Stimulated activated naive B cell treated with anti-CD40 and anti-IgM and Interleukin-4, amounts not matched to agents 10 μg/mL and 1 μg/mL and 100 μg/mL, for 72 hours (primary cell): ENCODE data around the gene ATP1A4.

Experiments used
- ATAC-seq, 2 donors: fragments of 150-1000 bp; cut with Tn5 transposase; replicated peaks; 2 replicates each; pipeline ENCODE4 v1.10.0; 2021; ENCODE audit warnings: moderate library complexity in 1 of 2
- DNase-seq: peaks from one replicate; pipeline ENCODE4 v3.0.0; 2021
- H3K27ac Mint-ChIP-seq: one replicate; pipeline ENCODE4 v1.8.0; 2022; ENCODE audit warnings: mild to moderate bottlenecking, mixed read lengths
- H3K27me3 Mint-ChIP-seq, 2 donors: one replicate each; pipeline ENCODE4 v1.8.0; 2022; ENCODE audit warnings: mixed read lengths in 2 of 2
- H3K36me3 Mint-ChIP-seq, 2 donors: one replicate each; pipeline ENCODE4 v1.8.0; 2022; ENCODE audit warnings: mixed read lengths in 2 of 2, mild to moderate bottlenecking in 1 of 2
- H3K4me1 Mint-ChIP-seq, 2 donors: one replicate each; pipeline ENCODE4 v1.8.0; 2022; ENCODE audit warnings: mixed read lengths in 2 of 2, mild to moderate bottlenecking in 1 of 2
- H3K4me3 Mint-ChIP-seq, 2 donors: one replicate each; pipeline ENCODE4 v1.8.0; 2022; ENCODE audit warnings: mild to moderate bottlenecking in 2 of 2, mixed read lengths in 2 of 2, moderate library complexity in 1 of 2
- H3K9me3 Mint-ChIP-seq, 2 donors: one replicate each; pipeline ENCODE4 v1.8.0; 2022; ENCODE audit warnings: mixed read lengths in 2 of 2, mild to moderate bottlenecking in 1 of 2

Gene ATP1A4

DNA sequence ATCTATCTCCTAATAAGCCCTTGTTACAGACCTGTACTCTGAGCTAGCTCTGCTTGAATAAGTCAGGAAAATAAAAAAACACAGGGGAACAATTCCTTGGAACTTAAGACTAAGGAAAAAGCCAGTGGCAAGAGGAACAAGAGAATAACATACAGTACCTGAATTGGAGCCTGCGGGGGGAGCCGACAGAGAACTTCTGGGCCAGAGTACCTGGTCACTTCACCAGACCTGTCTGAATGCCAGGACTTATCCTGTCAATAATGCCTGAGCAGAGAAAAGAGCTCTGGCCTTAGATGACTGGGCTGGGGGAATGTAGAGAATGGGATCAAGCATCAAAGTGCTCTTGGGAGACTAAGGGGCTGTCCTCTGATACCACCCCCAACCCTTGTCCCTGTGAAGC is 68.9 kb downstream of the ATP1A4 start:
- no peak for ATAC-seq
- Mint-ChIP-seq H3K27ac (no peak overlapping the region), H3K36me3 (peaks cover 38 to 54% of the 10 kb centered on the region in 2 donors), H3K4me1 (peaks cover 1 to 5% of the 10 kb centered on the region in 2 donors), H3K27me3 (no peaks in the 10 kb centered on the region), H3K4me3 (no peak overlapping the region), H3K9me3 (no peaks in the 10 kb centered on the region)
- no peak for DNase-seq

GRCh38 chr1:160221089-160221488 is 69.7 kb downstream of the ATP1A4 start:
- DNase-seq = no peak
- Mint-ChIP-seq H3K27me3 (no peaks in the 10 kb centered on the region), H3K9me3 (no peaks in the 10 kb centered on the region), H3K36me3 (peaks cover 32 to 47% of the 10 kb centered on the region in 2 donors), H3K4me1 (peaks cover 1 to 2% of the 10 kb centered on the region in 2 donors), H3K27ac (no peak overlapping the region), H3K4me3 (no peak overlapping the region)
- no peak for ATAC-seq

GRCh38 chr1:160222546-160222945 is 71.1 kb downstream of the ATP1A4 start:
- H3K4me1 Mint-ChIP-seq = no peaks in the 10 kb centered on the region
- ATAC-seq (no peak), DNase-seq (no peak)
- H3K36me3 Mint-ChIP-seq = peaks cover 29 to 37% of the 10 kb centered on the region in 2 donors
- no peaks in the 10 kb centered on the region for H3K9me3 Mint-ChIP-seq
- no peak overlapping the region for H3K4me3 Mint-ChIP-seq
- H3K27ac Mint-ChIP-seq = no peak overlapping the region
- no peaks in the 10 kb centered on the region for H3K27me3 Mint-ChIP-seq

- DNase-seq (no peak), ATAC-seq (no peak)
- Mint-ChIP-seq H3K27me3 (no peaks in the 10 kb centered on the region), H3K36me3 (peaks cover 30 to 32% of the 10 kb centered on the region in 2 donors), H3K9me3 (no peaks in the 10 kb centered on the region), H3K27ac (no peak overlapping the region), H3K4me3 (no peak overlapping the region), H3K4me1 (no peaks in the 10 kb centered on the region)
Observed at GRCh38 chr1:160224606-160225005, 73.2 kb downstream of the ATP1A4 start.

DNA sequence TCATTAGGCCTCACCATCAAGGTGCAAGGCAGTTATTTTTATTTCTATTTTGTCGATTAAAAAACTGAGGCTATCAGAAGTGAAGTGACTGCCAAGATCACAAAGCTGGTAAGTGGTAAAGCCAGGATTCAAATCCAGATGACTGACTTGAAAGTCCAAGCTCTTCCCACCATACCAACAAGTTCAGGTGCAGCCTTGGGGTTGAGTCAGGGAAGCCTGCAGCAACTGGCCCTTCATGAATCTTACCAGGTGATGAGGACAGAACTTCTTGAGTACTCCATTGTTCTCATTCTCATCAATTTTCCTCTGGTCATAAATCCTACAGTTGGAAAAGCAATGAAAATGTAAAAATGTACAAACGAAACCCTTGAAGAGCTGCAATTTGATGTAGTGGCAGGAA is 73.9 kb downstream of the ATP1A4 start:
- Mint-ChIP-seq H3K27me3 (no peaks in the 10 kb centered on the region), H3K4me1 (no peaks in the 10 kb centered on the region), H3K9me3 (no peaks in the 10 kb centered on the region), H3K36me3 (peaks cover 30 to 39% of the 10 kb centered on the region in 2 donors), H3K4me3 (no peak overlapping the region), H3K27ac (no peak overlapping the region)
- no peak for ATAC-seq
- DNase-seq = no peak

GRCh38 chr1:160226623-160227022 is 75.2 kb downstream of the ATP1A4 start:
- no peaks in the 10 kb centered on the region for H3K4me1 Mint-ChIP-seq
- no peak overlapping the region for H3K27ac Mint-ChIP-seq
- DNase-seq = no peak
- no peaks in the 10 kb centered on the region for H3K9me3 Mint-ChIP-seq
- no peak overlapping the region for H3K4me3 Mint-ChIP-seq
- ATAC-seq = peak; percentile 36 to 49
- H3K27me3 Mint-ChIP-seq = no peaks in the 10 kb centered on the region
- peaks cover 36 to 40% of the 10 kb centered on the region in 2 donors for H3K36me3 Mint-ChIP-seq

DNA sequence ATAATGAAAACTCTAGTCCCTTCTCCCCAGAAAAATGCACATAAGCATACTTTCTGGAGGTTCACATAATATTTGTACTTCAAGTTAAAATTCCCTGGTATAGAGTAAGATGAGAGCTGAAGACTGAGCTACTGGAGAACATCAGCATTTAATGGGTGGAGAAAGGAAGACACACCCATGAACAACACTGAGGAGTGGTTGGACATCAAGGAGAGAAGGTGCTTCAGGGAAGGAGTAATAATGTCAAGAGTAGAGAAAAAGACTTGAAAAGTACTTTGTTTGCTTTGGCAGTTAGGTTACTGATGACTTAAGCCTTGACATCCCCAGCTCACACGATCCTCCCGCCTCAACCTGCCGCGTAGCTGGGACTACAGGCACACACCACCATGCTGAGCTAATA is 75.6 kb downstream of the ATP1A4 start:
- ATAC-seq (no peak), DNase-seq (no peak)
- Mint-ChIP-seq H3K4me3 (no peak overlapping the region), H3K27ac (peak overlapping the region; percentile 22), H3K36me3 (peaks cover 36 to 40% of the 10 kb centered on the region in 2 donors), H3K4me1 (no peaks in the 10 kb centered on the region), H3K9me3 (no peaks in the 10 kb centered on the region), H3K27me3 (no peaks in the 10 kb centered on the region)

DNA sequence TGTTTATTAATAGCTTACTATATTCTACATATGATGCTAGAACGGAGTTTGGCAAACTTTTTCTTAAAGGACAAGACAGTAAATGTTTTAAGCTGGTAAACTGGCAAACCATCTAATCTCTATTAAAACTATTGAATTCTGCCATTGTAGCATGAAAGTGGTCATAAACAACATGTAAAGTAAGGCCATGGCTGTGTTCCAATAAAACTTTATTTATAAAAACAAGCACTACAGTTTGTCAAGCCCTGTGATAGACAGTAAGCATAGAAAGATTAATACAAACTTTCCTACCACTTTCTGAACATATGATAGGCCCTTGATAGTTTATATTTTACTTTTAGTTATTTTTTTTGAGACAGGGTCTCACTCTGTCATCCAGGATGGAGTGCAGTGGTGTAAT is 76.2 kb downstream of the ATP1A4 start:
- Mint-ChIP-seq H3K27ac (no peak overlapping the region), H3K9me3 (no peaks in the 10 kb centered on the region), H3K27me3 (no peaks in the 10 kb centered on the region), H3K4me1 (no peaks in the 10 kb centered on the region), H3K36me3 (peaks cover 34 to 36% of the 10 kb centered on the region in 2 donors), H3K4me3 (no peak overlapping the region)
- ATAC-seq (no peak), DNase-seq (no peak)

DNA sequence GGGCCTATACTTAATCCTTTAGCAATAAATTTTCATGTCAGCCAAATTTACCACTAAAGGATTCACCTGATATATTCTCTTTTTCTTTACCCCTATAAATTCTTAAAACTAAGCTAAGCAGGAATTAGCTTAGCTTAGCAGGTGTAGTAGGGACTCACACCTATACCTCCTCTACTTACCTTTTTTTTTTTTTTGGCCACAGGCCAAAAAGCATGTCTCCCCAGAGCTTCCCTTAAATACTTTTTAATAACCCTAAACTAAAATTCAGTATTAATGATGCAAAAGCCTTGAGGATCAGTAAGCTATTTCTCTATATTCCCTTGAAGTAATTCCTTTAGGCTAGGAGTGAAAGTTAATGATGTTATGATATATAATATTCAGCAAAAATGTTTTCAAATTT is 77.0 kb downstream of the ATP1A4 start:
- DNase-seq (no peak), ATAC-seq (no peak)
- Mint-ChIP-seq H3K27me3 (no peaks in the 10 kb centered on the region), H3K9me3 (no peaks in the 10 kb centered on the region), H3K4me3 (no peak overlapping the region), H3K4me1 (no peaks in the 10 kb centered on the region), H3K27ac (no peak overlapping the region), H3K36me3 (peaks cover 28 to 32% of the 10 kb centered on the region in 2 donors)

- Mint-ChIP-seq H3K9me3 (no peaks in the 10 kb centered on the region), H3K27me3 (no peaks in the 10 kb centered on the region), H3K27ac (no peak overlapping the region), H3K4me1 (peaks cover 6 to 14% of the 10 kb centered on the region in 2 donors), H3K36me3 (peaks cover 24 to 37% of the 10 kb centered on the region in 2 donors), H3K4me3 (no peak overlapping the region)
- no peak for ATAC-seq
- no peak for DNase-seq
Observed at GRCh38 chr1:160232911-160233310, 81.5 kb downstream of the ATP1A4 start.
